ENCODE measurements around the gene CDK14.
A peak's percentile ranks its signal among the peaks of the same experiment; 100 is the strongest.
"Not testable (repeated sequence)": the region's sequence is repeated elsewhere in the genome, so short reads cannot be mapped to it uniquely, and the experiment has no call there.

The CDK14 gene

GRCh38 chr7:90625562-90625961 lies 29.4 kb downstream of the CDK14 start:
- TF ChIP-seq EZH2phosphoT487 (IDR thresholded peaks at IDR 0.05; ENCODE audit: low read depth): no peak
- no peak for TF ChIP-seq CTCF (IDR thresholded peaks at IDR 0.05; ENCODE audit: low read depth, low read length)
- Histone ChIP-seq H3K79me2 (ENCODE audit: low read length) (no peaks in the 10 kb centered on the region), H3K27ac (ENCODE audit: low read length) (no peak overlapping the region), H2AFZ (ENCODE audit: low read depth, low read length) (no peak overlapping the region), H4K20me1 (ENCODE audit: insufficient read depth, low read length) (no peaks in the 10 kb centered on the region), H3K27me3 (ENCODE audit: low read depth, low read length) (no peaks in the 10 kb centered on the region), H3K4me1 (ENCODE audit: low read length) (peaks cover 12% of the 10 kb centered on the region), H3K9ac (ENCODE audit: low read length) (no peak overlapping the region), H3K36me3 (replicated peaks; ENCODE audit: low read depth, low read length) (no peaks in the 10 kb centered on the region), H3K9me3 (ENCODE audit: insufficient read depth, low read length) (no peaks in the 10 kb centered on the region), H3K4me2 (ENCODE audit: low read length) (no peak overlapping the region), H3K4me3 (ENCODE audit: low read length) (no peak overlapping the region)

GRCh38 chr7:90626013-90626412 lies 29.9 kb downstream of the CDK14 start:
- H3K4me2 ChIP-seq (ENCODE audit: low read length): no peak overlapping the region

GRCh38 chr7:90629297-90629918 lies 33.3 kb downstream of the CDK14 start:
- no peaks in the 10 kb centered on the region for H3K9me3 ChIP-seq (ENCODE audit: insufficient read depth, low read length)
- H3K4me1 ChIP-seq (ENCODE audit: low read length): no peaks in the 10 kb centered on the region
- H3K4me2 ChIP-seq (ENCODE audit: low read length): no peak overlapping the region
- H3K79me2 ChIP-seq (ENCODE audit: low read length): no peaks in the 10 kb centered on the region
- no peak overlapping the region for H3K27ac ChIP-seq (ENCODE audit: low read length)
- no peaks in the 10 kb centered on the region for H4K20me1 ChIP-seq (ENCODE audit: insufficient read depth, low read length)
- no peak for TF ChIP-seq EZH2phosphoT487 (IDR thresholded peaks at IDR 0.05; ENCODE audit: low read depth)
- peak; percentile 79 for TF ChIP-seq CTCF (IDR thresholded peaks at IDR 0.05; ENCODE audit: low read depth, low read length)
- no peaks in the 10 kb centered on the region for H3K36me3 ChIP-seq (replicated peaks; ENCODE audit: low read depth, low read length)
- H3K27me3 ChIP-seq (ENCODE audit: low read depth, low read length): no peaks in the 10 kb centered on the region
- H3K9ac ChIP-seq (ENCODE audit: low read length): no peak overlapping the region
- no peak overlapping the region for H3K4me3 ChIP-seq (ENCODE audit: low read length)
- no peak overlapping the region for H2AFZ ChIP-seq (ENCODE audit: low read depth, low read length)

More at GRCh38 chr7:90626013-90626412, 29.9 kb downstream of the CDK14 start:
- peaks cover 8% of the 10 kb centered on the region for H3K4me1 ChIP-seq (ENCODE audit: low read length)
- TF ChIP-seq EZH2phosphoT487 (IDR thresholded peaks at IDR 0.05; ENCODE audit: low read depth) (no peak), CTCF (IDR thresholded peaks at IDR 0.05; ENCODE audit: low read depth, low read length) (no peak)
- no peaks in the 10 kb centered on the region for H4K20me1 ChIP-seq (ENCODE audit: insufficient read depth, low read length)
- no peak overlapping the region for H3K9ac ChIP-seq (ENCODE audit: low read length)
- no peaks in the 10 kb centered on the region for H3K9me3 ChIP-seq (ENCODE audit: insufficient read depth, low read length)
- H3K79me2 ChIP-seq (ENCODE audit: low read length): no peaks in the 10 kb centered on the region
- no peak overlapping the region for H3K4me3 ChIP-seq (ENCODE audit: low read length)
- no peak overlapping the region for H2AFZ ChIP-seq (ENCODE audit: low read depth, low read length)
- no peak overlapping the region for H3K27ac ChIP-seq (ENCODE audit: low read length)
- H3K27me3 ChIP-seq (ENCODE audit: low read depth, low read length): no peaks in the 10 kb centered on the region
- no peaks in the 10 kb centered on the region for H3K36me3 ChIP-seq (replicated peaks; ENCODE audit: low read depth, low read length)

GRCh38 chr7:90631502-90631901 lies 35.4 kb downstream of the CDK14 start:
- Histone ChIP-seq H3K4me3 (ENCODE audit: low read length) (no peak overlapping the region), H4K20me1 (ENCODE audit: insufficient read depth, low read length) (no peaks in the 10 kb centered on the region), H3K4me1 (ENCODE audit: low read length) (no peaks in the 10 kb centered on the region), H3K9ac (ENCODE audit: low read length) (no peak overlapping the region), H3K27me3 (ENCODE audit: low read depth, low read length) (no peaks in the 10 kb centered on the region), H3K79me2 (ENCODE audit: low read length) (no peaks in the 10 kb centered on the region), H3K4me2 (ENCODE audit: low read length) (no peak overlapping the region), H2AFZ (ENCODE audit: low read depth, low read length) (no peak overlapping the region), H3K36me3 (replicated peaks; ENCODE audit: low read depth, low read length) (no peaks in the 10 kb centered on the region), H3K9me3 (ENCODE audit: insufficient read depth, low read length) (no peaks in the 10 kb centered on the region), H3K27ac (ENCODE audit: low read length) (no peak overlapping the region)
- TF ChIP-seq CTCF (IDR thresholded peaks at IDR 0.05; ENCODE audit: low read depth, low read length) (no peak), EZH2phosphoT487 (IDR thresholded peaks at IDR 0.05; ENCODE audit: low read depth) (no peak)

- not testable (repeated sequence) for H3K9me3 ChIP-seq (ENCODE audit: insufficient read depth, low read length); H3K27ac ChIP-seq (ENCODE audit: low read length); H3K4me1 ChIP-seq (ENCODE audit: low read length); H4K20me1 ChIP-seq (ENCODE audit: insufficient read depth, low read length); H3K4me3 ChIP-seq (ENCODE audit: low read length); H2AFZ ChIP-seq (ENCODE audit: low read depth, low read length); H3K4me2 ChIP-seq (ENCODE audit: low read length); H3K27me3 ChIP-seq (ENCODE audit: low read depth, low read length); H3K9ac ChIP-seq (ENCODE audit: low read length); H3K36me3 ChIP-seq (replicated peaks; ENCODE audit: low read depth, low read length); H3K79me2 ChIP-seq (ENCODE audit: low read length)
Measured at GRCh38 chr7:90639683-90640082, 43.6 kb downstream of the CDK14 start.

Data from OCI-LY3 (cell line).